Measurements from ENCODE around the gene MAP2K6. TPM values are rescaled to one million over a fixed set of nuclear protein-coding genes. Genes with fewer than 3 reads are reported as not detected.
"Not testable (repeated sequence)": the region's sequence is repeated elsewhere in the genome, so short reads cannot be mapped to it uniquely, and the experiment has no call there.

Gene MAP2K6
- polyA plus RNA-seq, 4 donors = 18.2 to 27.2 (median 22.2) TPM

DNA sequence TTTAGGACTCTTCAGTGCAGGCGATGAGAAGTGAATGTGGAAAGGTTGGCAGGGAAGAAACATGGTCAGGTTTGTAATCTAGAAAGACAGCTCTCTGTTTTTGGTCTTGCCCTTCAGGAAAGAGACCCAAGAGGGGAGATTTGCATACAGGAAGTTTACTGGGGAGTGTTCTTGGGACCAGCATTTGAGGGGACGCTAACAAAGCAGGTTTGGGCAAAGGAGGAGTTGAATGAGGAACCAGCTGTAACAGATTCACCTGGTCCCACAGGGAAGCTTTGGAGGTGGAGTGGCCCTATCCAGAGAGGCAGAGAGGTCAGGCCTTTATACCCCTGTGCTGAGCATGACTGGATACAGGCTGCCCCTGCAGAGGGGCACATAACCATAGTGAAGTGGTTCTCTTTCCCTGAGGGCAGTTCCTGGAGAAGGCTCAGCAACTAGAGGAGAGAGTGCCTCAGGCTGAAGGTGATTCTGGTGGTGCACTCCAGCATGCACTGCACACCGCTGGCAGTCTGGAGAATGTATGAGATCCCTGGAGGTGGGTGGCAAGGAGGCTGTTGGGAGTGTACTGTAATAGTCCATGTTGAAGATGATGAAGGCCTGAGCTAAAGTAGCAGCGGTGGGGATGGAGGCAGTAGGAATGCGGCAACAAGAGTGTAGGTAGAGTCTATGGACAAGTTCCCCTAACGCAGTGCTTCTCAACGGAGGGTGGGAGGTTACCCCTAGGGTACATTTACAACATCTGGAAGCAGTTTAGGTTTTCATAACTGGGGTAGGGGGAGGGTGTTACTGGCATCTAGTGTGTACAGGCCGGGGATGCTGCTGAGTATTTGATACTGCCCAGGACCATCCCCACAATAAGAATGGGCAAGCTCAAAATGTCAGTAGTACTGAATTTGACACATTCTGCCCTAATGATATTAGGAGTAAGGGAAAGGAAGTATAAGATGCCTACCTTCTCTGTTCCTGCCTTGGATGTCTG, 37.2 kb downstream of the MAP2K6 start:
- DNase-seq (ENCODE audit: low read depth in 4 of 4, low spot score in 3 of 4) = no peak

DNA sequence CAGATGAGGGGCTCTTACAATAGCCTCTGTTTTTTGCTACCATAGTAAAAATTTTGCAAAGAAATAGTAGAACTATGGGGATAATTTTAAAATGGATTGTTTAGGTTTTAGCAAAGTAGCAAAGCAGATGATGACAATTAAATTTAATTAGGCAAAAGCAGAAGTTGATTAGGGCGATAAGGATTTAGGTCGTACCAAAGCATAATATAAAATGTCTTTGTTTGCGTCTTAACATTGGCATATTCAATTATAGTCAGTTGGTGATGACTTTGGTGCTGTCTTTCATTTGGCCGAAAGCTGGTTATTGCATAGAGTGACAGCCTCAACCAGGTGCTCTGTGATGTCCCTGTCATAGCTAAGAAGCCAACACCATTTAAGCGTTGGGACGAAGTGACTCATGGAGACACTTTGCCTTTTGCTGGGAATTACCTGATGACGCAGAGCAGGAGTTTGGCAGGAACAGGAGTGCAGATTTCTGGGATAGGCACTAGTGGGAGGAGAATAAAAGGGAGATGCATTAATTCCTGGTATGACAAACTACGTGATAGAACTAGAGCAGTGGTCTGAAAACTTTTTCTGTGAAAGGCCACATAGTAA, 38.3 kb downstream of the MAP2K6 start:
- no peak for DNase-seq (ENCODE audit: low read depth in 4 of 4, low spot score in 3 of 4)

GRCh38 chr17:69454051-69454450, 39.6 kb downstream of the MAP2K6 start:
- no peak for DNase-seq (ENCODE audit: low read depth in 4 of 4, low spot score in 3 of 4)

GRCh38 chr17:69455040-69455439, 40.5 kb downstream of the MAP2K6 start:
- no peak for DNase-seq (ENCODE audit: low read depth in 4 of 4, low spot score in 3 of 4)

DNA sequence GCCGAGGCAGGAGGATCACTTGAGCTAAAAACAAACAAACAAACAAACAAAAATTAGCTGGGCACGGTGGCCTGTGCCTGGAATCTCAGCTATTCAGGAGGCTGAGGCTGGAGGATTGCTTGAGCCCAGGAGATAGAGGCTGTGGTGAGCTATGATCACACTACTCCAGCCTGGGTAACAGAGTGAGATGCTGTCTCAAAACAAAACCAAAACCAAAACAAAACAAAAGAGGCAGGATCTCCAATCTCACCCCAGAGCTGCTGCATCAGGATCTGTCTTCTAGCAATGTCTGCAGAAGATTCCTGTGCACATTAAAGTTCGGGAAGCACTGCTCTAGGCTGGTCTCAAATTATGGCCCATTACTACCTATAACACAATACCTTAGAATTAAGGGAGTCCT, 43.1 kb downstream of the MAP2K6 start:
- DNase-seq (ENCODE audit: low read depth in 4 of 4, low spot score in 3 of 4) = no peak

DNA sequence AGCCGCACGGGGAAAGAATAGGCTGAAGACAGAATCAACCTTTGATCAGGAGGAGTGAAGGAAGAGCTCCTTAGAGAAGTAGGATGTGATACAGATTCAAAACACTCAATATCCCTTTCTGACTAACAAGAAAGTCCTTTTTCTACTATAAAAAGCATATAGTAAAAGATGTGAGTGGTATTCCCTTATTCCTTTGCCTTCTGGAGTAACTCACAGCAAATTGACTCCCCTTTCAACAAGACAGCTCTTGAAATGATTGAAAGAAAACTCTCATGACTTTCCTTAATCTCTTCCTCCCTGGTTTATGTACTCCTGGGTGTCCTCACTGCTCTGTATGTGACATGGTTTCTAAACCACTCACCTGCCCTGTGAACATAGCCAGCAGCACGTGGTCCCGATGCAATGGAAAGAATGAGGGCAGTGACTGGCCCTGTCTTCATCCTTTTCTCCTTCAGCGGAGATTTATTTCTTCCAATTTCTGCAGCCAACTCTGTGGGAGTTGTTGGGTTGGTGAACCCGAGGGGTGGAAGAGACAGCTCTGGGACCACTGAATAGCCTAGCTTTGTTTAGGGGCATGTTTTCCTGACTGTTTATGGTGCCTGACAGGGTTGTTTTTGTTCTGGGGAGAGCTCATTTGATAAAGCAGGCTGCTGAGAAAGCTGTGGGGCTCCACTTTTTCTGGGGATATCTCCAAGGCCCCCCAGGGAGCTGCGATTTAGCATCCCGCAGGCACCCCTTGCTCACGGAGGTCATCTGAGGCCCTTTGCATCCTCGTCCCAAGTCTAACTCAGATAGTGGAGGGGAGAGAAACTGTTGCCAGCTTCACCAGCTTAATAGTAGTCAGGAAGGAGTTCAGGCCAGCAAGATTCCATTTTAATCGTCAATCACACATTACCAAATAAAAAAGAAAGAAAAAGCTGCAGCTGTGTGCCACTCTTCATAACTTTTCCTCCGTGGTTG, 46.7 kb downstream of the MAP2K6 start:
- peak in 1 of 4 donors; percentile 29 for DNase-seq (ENCODE audit: low read depth in 4 of 4, low spot score in 3 of 4)

GRCh38 chr17:69461951-69462369, 47.5 kb downstream of the MAP2K6 start:
- DNase-seq (ENCODE audit: low read depth in 4 of 4, low spot score in 3 of 4) = no peak

GRCh38 chr17:69462882-69463281, 48.4 kb downstream of the MAP2K6 start:
- no peak for DNase-seq (ENCODE audit: low read depth in 4 of 4, low spot score in 3 of 4)

DNA sequence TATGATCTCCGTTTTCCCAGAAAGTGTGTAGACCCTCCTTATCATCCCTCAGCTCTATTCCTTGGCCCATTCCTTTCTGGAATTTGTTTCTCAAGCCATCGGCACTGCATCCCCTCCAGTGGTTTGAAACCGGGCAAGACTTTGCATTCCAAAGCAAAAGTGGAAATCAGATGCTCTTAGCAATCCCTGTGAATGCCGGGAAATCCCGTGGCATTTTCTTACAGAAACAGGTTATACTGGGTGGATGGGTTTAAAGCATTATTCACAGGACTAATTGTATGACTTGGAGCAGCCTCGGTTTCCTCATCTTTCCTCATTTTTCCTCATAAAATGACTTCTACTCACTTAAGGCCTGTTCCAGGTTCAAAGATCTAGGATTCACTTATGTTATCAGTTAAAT, 52.0 kb downstream of the MAP2K6 start:
- no peak for DNase-seq (ENCODE audit: low read depth in 4 of 4, low spot score in 3 of 4)

DNA sequence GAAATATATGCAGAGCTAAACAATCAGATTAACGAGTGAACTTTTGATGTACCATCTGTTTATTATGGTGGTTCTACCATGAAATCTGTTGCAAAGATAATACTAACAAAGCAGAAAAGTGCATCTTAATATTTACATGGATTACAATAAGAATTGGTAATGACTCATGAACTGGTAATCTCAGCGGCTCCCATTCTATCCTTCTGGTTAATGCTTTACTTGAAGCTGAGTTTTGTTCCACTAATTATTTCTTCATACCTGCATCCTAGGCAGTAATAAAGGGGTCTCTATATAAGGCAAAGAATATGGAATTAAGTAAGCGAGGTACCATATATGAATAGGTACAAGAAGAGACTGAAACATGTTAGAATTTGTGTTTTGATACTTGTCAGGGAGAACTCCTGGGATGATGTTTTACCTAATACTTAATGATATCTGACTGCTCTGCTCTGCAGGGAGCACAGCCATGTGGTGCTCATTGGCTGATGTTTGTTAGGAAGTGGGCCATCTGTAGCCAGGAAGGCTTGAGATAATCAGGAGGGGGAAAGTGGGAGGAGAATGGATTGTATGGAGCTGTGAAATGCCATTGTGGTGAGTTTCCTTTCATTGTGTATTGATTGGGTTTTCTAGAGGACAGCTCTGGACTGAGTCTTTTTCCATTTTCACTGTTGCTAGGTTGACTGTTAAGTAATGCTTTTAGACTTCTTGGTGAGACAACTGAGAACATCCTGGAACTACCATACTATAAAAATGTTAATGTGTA, 52.6 kb downstream of the MAP2K6 start:
- DNase-seq (ENCODE audit: low read depth in 4 of 4, low spot score in 3 of 4) = no peak

- no peak for DNase-seq (ENCODE audit: low read depth in 4 of 4, low spot score in 3 of 4)
Observed at GRCh38 chr17:69468207-69468606, 53.7 kb downstream of the MAP2K6 start.

DNA sequence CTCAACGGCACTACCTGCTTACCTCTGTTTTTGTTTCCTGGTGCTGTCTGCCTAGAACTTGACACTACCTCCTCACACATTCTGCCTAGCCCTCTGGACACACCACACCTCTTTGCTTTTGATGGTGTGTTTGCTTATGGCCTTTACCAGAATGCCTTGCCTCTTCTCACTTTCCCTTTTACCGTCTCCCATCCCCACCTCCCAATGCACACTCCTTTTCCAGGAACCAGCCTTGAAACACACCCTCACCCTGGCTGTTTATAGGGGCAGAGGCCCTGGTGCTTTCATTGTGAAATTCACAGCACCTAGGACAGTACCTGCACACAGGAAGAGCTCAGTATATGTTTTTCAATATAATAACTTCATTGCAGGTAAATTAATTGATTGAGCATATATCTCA, 56.2 kb downstream of the MAP2K6 start:
- DNase-seq (ENCODE audit: low read depth in 4 of 4, low spot score in 3 of 4) = no peak

GRCh38 chr17:69471406-69471805, 56.9 kb downstream of the MAP2K6 start:
- DNase-seq (ENCODE audit: low read depth in 4 of 4, low spot score in 3 of 4) = no peak

DNA sequence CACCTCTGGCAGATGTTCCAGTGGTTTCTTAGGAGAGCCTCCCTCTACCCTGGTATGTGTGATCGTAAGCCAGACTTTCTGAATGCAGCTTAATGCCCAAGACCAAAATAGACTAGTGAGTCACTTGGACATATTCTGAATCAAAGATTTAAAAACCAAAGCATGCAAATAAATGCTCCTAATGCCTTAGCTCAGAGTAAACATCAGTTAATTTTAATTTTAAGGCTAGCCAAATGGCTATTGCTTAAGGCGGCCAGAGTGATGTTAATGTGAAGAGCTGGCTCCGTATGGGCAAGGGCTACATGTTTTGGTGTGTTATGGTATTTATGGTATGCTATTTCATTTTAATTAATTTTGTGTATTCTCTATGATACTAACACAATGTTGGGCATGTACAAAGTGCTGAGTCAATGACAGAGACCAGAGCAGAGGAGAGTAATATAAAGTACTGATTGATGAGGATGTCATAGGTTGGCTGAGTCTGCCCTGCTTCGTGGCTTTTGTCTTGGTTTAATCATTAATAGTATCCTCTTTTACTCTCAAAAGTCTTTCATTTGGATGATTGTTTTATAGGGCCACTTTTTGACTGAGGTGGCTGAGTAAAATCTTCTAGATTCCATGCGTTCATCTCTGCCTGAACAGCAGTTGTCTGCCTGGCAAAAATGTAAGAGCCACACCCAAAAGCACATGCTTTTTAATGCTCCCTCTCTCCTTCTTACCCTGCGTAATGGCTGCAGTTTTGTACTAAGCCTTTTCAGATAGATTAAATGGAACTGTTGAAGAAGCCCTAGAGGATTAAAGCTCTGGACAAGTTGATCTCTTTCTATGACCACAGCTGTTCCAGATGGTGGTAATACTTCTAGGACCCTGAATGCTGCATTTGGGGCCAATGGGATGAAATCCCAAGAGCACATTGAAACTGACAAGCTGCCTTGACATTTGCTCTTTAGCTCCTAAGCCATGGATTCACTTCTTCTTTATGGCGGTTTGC, 59.6 kb downstream of the MAP2K6 start:
- no peak for DNase-seq (ENCODE audit: low read depth in 4 of 4, low spot score in 3 of 4)

- no peak for DNase-seq (ENCODE audit: low read depth in 4 of 4, low spot score in 3 of 4)
Observed at GRCh38 chr17:69477204-69477902, 62.9 kb downstream of the MAP2K6 start.

DNA sequence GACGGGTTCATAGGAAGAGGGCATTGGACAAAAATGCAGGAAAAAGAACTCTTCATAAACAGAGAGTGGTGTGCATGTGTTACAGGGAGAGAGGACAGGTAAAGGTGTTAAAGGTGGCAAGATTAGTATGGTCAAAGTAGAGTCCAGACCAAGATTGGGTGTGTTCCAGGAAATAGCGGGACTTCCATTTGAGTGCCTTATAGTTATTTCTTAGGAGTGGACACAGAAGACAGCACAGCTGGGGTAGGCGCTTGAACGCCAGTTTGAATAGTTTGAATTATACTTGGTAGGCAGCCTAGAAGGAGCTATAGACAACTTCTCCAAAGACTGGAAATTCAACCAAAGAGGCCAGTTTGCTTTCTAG, 63.4 kb downstream of the MAP2K6 start:
- no peak for DNase-seq (ENCODE audit: low read depth in 4 of 4, low spot score in 3 of 4)

GRCh38 chr17:69478916-69479315, 64.4 kb downstream of the MAP2K6 start:
- DNase-seq (ENCODE audit: low read depth in 4 of 4, low spot score in 3 of 4) = no peak

DNA sequence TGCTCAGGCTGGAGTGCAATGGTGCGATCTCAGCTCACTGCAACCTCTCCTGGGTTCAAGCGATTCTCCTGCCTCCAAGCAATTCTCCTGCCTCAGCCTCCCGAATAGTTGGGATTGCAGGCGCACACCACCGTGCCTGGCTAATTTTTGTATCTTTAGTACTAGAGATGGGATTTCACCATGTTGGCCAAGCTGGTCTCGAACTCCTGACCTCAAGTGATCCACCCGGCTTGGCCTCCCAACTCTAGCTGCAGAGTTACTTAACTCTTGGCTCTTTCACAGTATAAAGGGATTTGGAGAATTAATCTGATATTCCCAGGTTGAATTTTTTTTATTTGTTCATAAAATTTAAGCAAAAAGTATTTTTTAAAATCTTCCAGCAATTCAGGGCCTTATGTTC, 65.3 kb downstream of the MAP2K6 start:
- DNase-seq (ENCODE audit: low read depth in 4 of 4, low spot score in 3 of 4) = not testable (repeated sequence)

All from left renal pelvis (tissue), 4 donors.